Right atrium auricular region (tissue), 2 donors: ENCODE results near the gene DPEP2NB. TPM values are rescaled to one million over a fixed set of nuclear protein-coding genes. Genes with fewer than 3 reads are reported as not detected.

Experiments
- DNase-seq: peaks from one replicate; pipeline ENCODE4 v3.0.0-alpha.2; 2019; ENCODE audit warnings: low spot score
- H3K27ac ChIP-seq, 2 donors: fragments of 200-600 bp; sonication (generic); 1 replicate in 1 of 2; 2 replicates in 1 of 2; pipeline ENCODE4 v1.5.1; 2016 to 2019
- H3K27me3 ChIP-seq, 2 donors: fragments of 200-600 bp; sonication (generic); one replicate each; pipeline versions ENCODE4 v1.5.1 to v1.6.0; 2017 to 2019
- H3K36me3 ChIP-seq: fragments of 200-600 bp; sonication (generic); one replicate; pipeline ENCODE4 v1.5.1; 2016
- H3K4me1 ChIP-seq, 2 donors: fragments of 200-600 bp; sonication (generic); one replicate each; pipeline versions ENCODE4 v1.5.1 to v1.6.0; 2017 to 2019
- H3K4me3 ChIP-seq, 2 donors: fragments of 200-600 bp; sonication (generic); 1 replicate in 1 of 2; 2 replicates in 1 of 2; pipeline ENCODE4 v1.5.1; 2017 to 2019; ENCODE audit warnings: mild to moderate bottlenecking in 1 of 2, moderate library complexity in 1 of 2
- H3K9me3 ChIP-seq, 2 donors: fragments of 200-600 bp; sonication (generic); one replicate each; pipeline ENCODE4 v1.5.1; 2019
- CTCF ChIP-seq, 2 donors: fragments of 200-600 bp; sonication (generic); IDR thresholded peaks; one replicate each; pipeline ENCODE4 v1.5.1; 2019; ENCODE audit warnings: antibody characterized with exemption in 2 of 2
- total RNA-seq, 2 donors: library from RNA; depleted of rRNA; stranded (reverse); fragments of >200 nt; gene quantifications; one replicate each; pipeline ENCODE4 v1.1.0, GENCODE V29; 2016

DPEP2NB gene
- total RNA-seq, 2 donors from 2014 or later: not detected

GRCh38 chr16:67964477-67965131 lies 51.1 kb downstream of the DPEP2NB start:
- H3K9me3 ChIP-seq: no peaks in the 10 kb centered on the region
- no peaks in the 10 kb centered on the region for H3K27me3 ChIP-seq
- H3K27ac ChIP-seq: peak overlapping the region; percentile 96 to 99
- no peak for DNase-seq
- H3K36me3 ChIP-seq: peaks cover 48% of the 10 kb centered on the region
- peaks cover 0 to 89% of the 10 kb centered on the region in 2 donors for H3K4me1 ChIP-seq
- H3K4me3 ChIP-seq: no peak overlapping the region
- no peak for TF ChIP-seq CTCF (IDR thresholded peaks at IDR 0.05)

DNA sequence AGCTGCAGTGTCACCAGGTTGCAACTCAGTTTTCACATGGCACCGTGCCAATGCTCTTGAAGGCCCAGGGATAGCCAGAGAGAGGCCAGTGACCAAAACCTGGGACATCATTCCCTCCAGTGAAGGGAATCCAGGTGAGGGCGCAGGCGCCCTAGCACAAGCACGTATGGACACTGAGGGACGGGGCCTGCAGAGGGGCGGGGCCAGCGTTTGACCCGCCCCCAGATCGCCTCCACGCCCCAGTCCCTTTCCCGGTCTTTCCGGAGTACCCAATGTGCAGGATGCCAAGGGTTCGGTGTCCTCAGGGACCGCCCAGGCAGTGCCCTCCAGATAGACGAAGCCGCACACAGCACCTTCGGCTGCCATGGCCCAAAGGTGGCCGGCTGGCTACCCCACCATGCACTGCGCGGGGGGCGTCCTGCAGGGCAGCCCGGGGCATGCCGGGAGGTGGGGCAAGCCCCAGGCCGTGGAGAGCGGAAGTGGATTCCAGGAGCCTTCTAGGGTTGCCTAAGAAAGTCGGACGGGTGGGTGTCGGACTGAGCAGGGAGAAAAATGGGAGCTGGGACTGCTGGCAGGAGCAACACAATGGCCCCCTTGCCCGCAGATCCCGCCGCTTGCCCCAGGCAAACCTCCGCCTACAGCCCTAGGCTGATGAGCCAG lies 51.9 kb downstream of the DPEP2NB start:
- Histone ChIP-seq H3K27ac (peak overlapping the region; percentile 96 to 99), H3K4me1 (peaks cover 0 to 90% of the 10 kb centered on the region in 2 donors), H3K4me3 (no peak overlapping the region), H3K9me3 (no peaks in the 10 kb centered on the region), H3K27me3 (no peaks in the 10 kb centered on the region), H3K36me3 (peaks cover 56% of the 10 kb centered on the region)
- no peak for TF ChIP-seq CTCF (IDR thresholded peaks at IDR 0.05)
- no peak for DNase-seq

Other genes starting within 250 kb of the DPEP2NB start
- 1 to 10 TPM; 7.8 to 8.9 TPM for gene RANBP10, start 209.4 kb downstream of the DPEP2NB start, total RNA-seq
- under 1 TPM in 1 of 2 donors, not detected in 1; 0.55 TPM for gene TSNAXIP1, start 209.0 kb downstream of the DPEP2NB start, total RNA-seq
- gene THAP11, start 173.6 kb downstream of the DPEP2NB start, total RNA-seq: 10 to 100 TPM; 42.5 to 59.4 TPM
- 100 to 1,000 TPM in 1 of 2 donors, 10 to 100 TPM in 1; 44.6 to 132 TPM for gene NUTF2, start 169.0 kb downstream of the DPEP2NB start, total RNA-seq
- 10 to 100 TPM in 1 of 2 donors, 1 to 10 TPM in 1; 8.7 to 19.1 TPM for gene CENPT, start 168.2 kb downstream of the DPEP2NB start, total RNA-seq
- 10 to 100 TPM; 21.2 to 39.5 TPM for gene EDC4, start 142.9 kb downstream of the DPEP2NB start, total RNA-seq
- gene NRN1L, start 131.0 kb downstream of the DPEP2NB start, total RNA-seq: not detected
- gene PSKH1, start 122.7 kb downstream of the DPEP2NB start, total RNA-seq: 10 to 100 TPM; 18.4 to 23.2 TPM
- gene CTRL, start 84.0 kb downstream of the DPEP2NB start, total RNA-seq: under 1 TPM in 1 of 2 donors, not detected in 1; 0.59 TPM
- gene PSMB10, start 79.1 kb downstream of the DPEP2NB start, total RNA-seq: 10 to 100 TPM; 37.3 to 38.4 TPM
- 10 to 100 TPM in 1 of 2 donors, 1 to 10 TPM in 1; 2.9 to 11.8 TPM for gene LCAT, start 71.8 kb downstream of the DPEP2NB start, total RNA-seq
- gene SLC12A4, start 47.3 kb downstream of the DPEP2NB start, total RNA-seq: 10 to 100 TPM; 39.5 to 85.9 TPM
- gene DPEP3, start 35.4 kb downstream of the DPEP2NB start, total RNA-seq: not detected
- gene DPEP2, start 16.4 kb downstream of the DPEP2NB start, total RNA-seq: 1 to 10 TPM in 1 of 2 donors, under 1 TPM in 1; 0.85 to 1.6 TPM
- 1 to 10 TPM; 4.3 to 4.8 TPM for gene DDX28, start 7.3 kb upstream of the DPEP2NB start, total RNA-seq
- gene DUS2, start 7.4 kb upstream of the DPEP2NB start, total RNA-seq: 1 to 10 TPM; 4.5 to 4.9 TPM
- 10 to 100 TPM; 24.5 to 45.0 TPM for gene NFATC3, start 69.5 kb upstream of the DPEP2NB start, total RNA-seq
- 1 to 10 TPM in 1 of 2 donors, under 1 TPM in 1; 0.59 to 1.2 TPM for gene ESRP2, start 220.2 kb upstream of the DPEP2NB start, total RNA-seq
- 10 to 100 TPM; 28.3 to 29.1 TPM for gene PLA2G15, start 229.5 kb upstream of the DPEP2NB start, total RNA-seq
- gene SLC7A6, start 248.6 kb upstream of the DPEP2NB start, total RNA-seq: 10 to 100 TPM; 28.9 to 51.0 TPM